OCI-LY1 (cell line): ENCODE results near the gene KRT3.
"Not testable (repeated sequence)": the region's sequence is repeated elsewhere in the genome, so short reads cannot be mapped to it uniquely, and the experiment has no call there.

Source experiments
- H2AFZ ChIP-seq: fragments of 200-600 bp; sonication (generic), shearing (Covaris generic); 2 replicates; pipeline ENCODE4 v1.6.0; 2014; ENCODE audit warnings: antibody characterized with exemption, mild to moderate bottlenecking, low read length
- H3F3A ChIP-seq: fragments of 200-600 bp; sonication (generic), shearing (Covaris generic); 2 replicates; pipeline ENCODE4 v1.6.0; 2014; ENCODE audit warnings: mild to moderate bottlenecking, antibody characterized with exemption, low read length, moderate library complexity; ENCODE audit not compliant: insufficient read depth
- H3K27ac ChIP-seq: fragments of 200-600 bp; sonication (generic); 2 replicates; pipeline ENCODE4 v1.5.1; 2014; ENCODE audit warnings: low read length, mixed run types, mild to moderate bottlenecking, low read depth; ENCODE audit not compliant: poor library complexity, severe bottlenecking
- H3K27me3 ChIP-seq: fragments of 200-600 bp; sonication (generic); 2 replicates; pipeline ENCODE4 v1.6.0; 2014; ENCODE audit warnings: antibody characterized with exemption, mild to moderate bottlenecking, low read length, moderate library complexity; ENCODE audit not compliant: insufficient read depth
- H3K36me3 ChIP-seq: fragments of 200-600 bp; sonication (generic); 2 replicates; pipeline ENCODE4 v1.6.1; 2014; ENCODE audit warnings: mild to moderate bottlenecking, antibody characterized with exemption, low read length, moderate library complexity, mixed read lengths; ENCODE audit not compliant: insufficient read depth
- H3K4me1 ChIP-seq: fragments of 200-600 bp; sonication (generic); 2 replicates; pipeline ENCODE4 v1.5.1; 2014; ENCODE audit warnings: mild to moderate bottlenecking, low read length, moderate library complexity; ENCODE audit not compliant: insufficient read depth, severe bottlenecking
- H3K4me2 ChIP-seq: fragments of 200-600 bp; sonication (generic), shearing (Covaris generic); 2 replicates; pipeline ENCODE4 v1.6.1; 2014; ENCODE audit warnings: low read length
- H3K4me3 ChIP-seq: fragments of 200-600 bp; sonication (generic); 2 replicates; pipeline ENCODE4 v1.5.1; 2014; ENCODE audit warnings: low read length, low read depth, mild to moderate bottlenecking, mixed read lengths; ENCODE audit not compliant: poor library complexity, severe bottlenecking
- H3K79me2 ChIP-seq: fragments of 200-600 bp; shearing (Covaris generic); 2 replicates; pipeline ENCODE4 v1.6.1; 2016; ENCODE audit warnings: mixed run types, low read length, mixed read lengths; ENCODE audit not compliant: insufficient read depth
- H3K9ac ChIP-seq: fragments of 200-600 bp; sonication (generic), shearing (Covaris generic); 2 replicates; pipeline ENCODE4 v1.6.1; 2014; ENCODE audit warnings: mild to moderate bottlenecking, low read length, mixed read lengths
- H3K9me2 ChIP-seq: fragments of 200-600 bp; sonication (generic), shearing (Covaris generic); 2 replicates; pipeline ENCODE4 v1.6.1; 2014; ENCODE audit warnings: low read depth, mild to moderate bottlenecking, low read length, mixed read lengths
- H3K9me3 ChIP-seq: fragments of 200-600 bp; shearing (Covaris generic); 2 replicates; pipeline ENCODE4 v1.6.1; 2014; ENCODE audit warnings: low read length, mixed read lengths
- H4K20me1 ChIP-seq: fragments of 200-600 bp; sonication (generic), shearing (Covaris generic); 2 replicates; pipeline ENCODE4 v1.6.0; 2016; ENCODE audit warnings: mild to moderate bottlenecking, low read length; ENCODE audit not compliant: insufficient read depth
- CTCF ChIP-seq: fragments of 200-600 bp; sonication (generic), shearing (Covaris generic); IDR thresholded peaks from 2 replicates; pipeline ENCODE4 v1.5.1; 2017; ENCODE audit warnings: mild to moderate bottlenecking, antibody characterized with exemption, low read length, moderate library complexity, mixed read lengths
- EZH2 ChIP-seq: fragments of 200-600 bp; sonication (generic), shearing (Covaris generic); IDR thresholded peaks from 2 replicates; pipeline ENCODE4 v1.8.0; 2017; ENCODE audit warnings: borderline replicate concordance, mixed run types, mild to moderate bottlenecking, antibody characterized with exemption, low read length, moderate library complexity, mixed read lengths

Gene KRT3

GRCh38 chr12:52796839-52797528 is 1.1 kb upstream of the KRT3 start:
- peaks cover 5% of the 10 kb centered on the region; the same call in 1 of the 2 replicates for H3K27me3 ChIP-seq
- no peak overlapping the region for H2AFZ ChIP-seq
- H3K4me3 ChIP-seq: no peak overlapping the region
- H3K9ac ChIP-seq: no peak overlapping the region
- H3K27ac ChIP-seq: no peak overlapping the region
- H3K79me2 ChIP-seq: no peaks in the 10 kb centered on the region
- no peaks in the 10 kb centered on the region for H4K20me1 ChIP-seq
- no peak overlapping the region for H3K4me2 ChIP-seq
- H3K4me1 ChIP-seq: no peaks in the 10 kb centered on the region
- TF ChIP-seq CTCF (no peak), EZH2 (no peak)
- H3K9me2 ChIP-seq: no peaks in the 10 kb centered on the region
- H3K36me3 ChIP-seq: no peaks in the 10 kb centered on the region
- H3K9me3 ChIP-seq: no peaks in the 10 kb centered on the region
- H3F3A ChIP-seq: no peaks in the 10 kb centered on the region

- Histone ChIP-seq H4K20me1 (no peaks in the 10 kb centered on the region), H3K36me3 (no peaks in the 10 kb centered on the region), H3K4me2 (no peak overlapping the region), H3K9me2 (no peaks in the 10 kb centered on the region), H3K9me3 (no peaks in the 10 kb centered on the region), H3K27me3 (peaks cover 5% of the 10 kb centered on the region; the same call in 1 of the 2 replicates), H2AFZ (no peak overlapping the region), H3K79me2 (no peaks in the 10 kb centered on the region), H3F3A (no peaks in the 10 kb centered on the region), H3K27ac (no peak overlapping the region), H3K9ac (no peak overlapping the region), H3K4me1 (no peaks in the 10 kb centered on the region), H3K4me3 (no peak overlapping the region)
- no peak for TF ChIP-seq EZH2
- no peak for TF ChIP-seq CTCF
Observed at GRCh38 chr12:52796429-52796794, 495 bp upstream of the KRT3 start.

GRCh38 chr12:52795332-52795674 is 614 bp downstream of the KRT3 start:
- not testable (repeated sequence) for H3K9ac ChIP-seq, H3K4me3 ChIP-seq, H3K27ac ChIP-seq, H3F3A ChIP-seq, H3K27me3 ChIP-seq, H3K9me3 ChIP-seq, H3K4me1 ChIP-seq, H3K36me3 ChIP-seq, H3K9me2 ChIP-seq, H2AFZ ChIP-seq, H4K20me1 ChIP-seq, H3K4me2 ChIP-seq, H3K79me2 ChIP-seq
